GM12892 (cell line): ENCODE data around the gene CMTM4.

Experiments
- POLR2A ChIP-seq: IDR thresholded peaks from 2 replicates; pipeline ENCODE4 v1.6.1; 2011; ENCODE audit warnings: low read depth, low read length, control low read depth
- POLR2AphosphoS5 ChIP-seq: IDR thresholded peaks from 2 replicates; pipeline ENCODE4 v1.6.1; 2011; ENCODE audit warnings: low read depth, low read length, control low read depth
- TAF1 ChIP-seq: IDR thresholded peaks from 2 replicates; pipeline ENCODE4 v1.6.1; 2011; ENCODE audit warnings: low read depth, mild to moderate bottlenecking, control low read depth, low read length, borderline replicate concordance

GRCh38 chr16:66566051-66566901 is 130.3 kb downstream of the CMTM4 start, which contains the start of gene CMTM1:
- no peak for TF ChIP-seq POLR2A
- TF ChIP-seq POLR2AphosphoS5: no peak
- TF ChIP-seq TAF1: no peak
